Keratinocyte (primary cell): ENCODE results near the gene CEMIP2. TPM values are rescaled to one million over a fixed set of nuclear protein-coding genes. Genes with fewer than 3 reads are reported as not detected.

Experiments
- DNase-seq: peaks from one replicate; pipeline ENCODE4 v3.0.0-alpha.2; 2011; ENCODE audit warnings: low read depth, missing footprints, low spot score
- FAIRE-seq: peaks from 2 replicates; lab custom pipeline; 2011; peaks lifted over from hg19 to GRCh38; lab: Jason Lieb, UNC
- H2AFZ ChIP-seq: 2 replicates; pipeline ENCODE4 v1.6.0; 2012; ENCODE audit warnings: low read length, control low read depth, inconsistent platforms; ENCODE audit not compliant: control insufficient read depth
- H3K27ac ChIP-seq: 2 replicates; pipeline ENCODE4 v1.5.1; 2011; ENCODE audit warnings: low read length; ENCODE audit not compliant: control insufficient read depth, insufficient read depth
- H3K27me3 ChIP-seq: 3 replicates; pipeline ENCODE4 v1.6.0; 2011; ENCODE audit warnings: low read length; ENCODE audit not compliant: control insufficient read depth, insufficient read depth; ENCODE audit errors: extremely low read depth
- H3K36me3 ChIP-seq, 2 experiments: 2 replicates in 1 of 2; 3 replicates in 1 of 2; pipeline ENCODE4 v1.5.1; 2011; ENCODE audit warnings: low read length in 2 of 2, mild to moderate bottlenecking in 1 of 2; ENCODE audit not compliant: control insufficient read depth in 2 of 2, insufficient read depth in 2 of 2; ENCODE audit errors: extremely low read depth in 1 of 2
- H3K4me1 ChIP-seq: 3 replicates; pipeline ENCODE4 v1.5.1; 2011; ENCODE audit warnings: low read length; ENCODE audit not compliant: control insufficient read depth, insufficient read depth; ENCODE audit errors: extremely low read depth
- H3K4me2 ChIP-seq: 3 replicates; pipeline ENCODE4 v1.6.0; 2011; ENCODE audit warnings: low read depth, low read length; ENCODE audit not compliant: control insufficient read depth, insufficient read depth; ENCODE audit errors: extremely low read depth
- H3K4me3 ChIP-seq, 3 experiments: fragments of 200-600 bp in 1 of 3; sonication (generic) in 1 of 3; 2 replicates in 2 of 3; 3 replicates in 1 of 3; pipeline ENCODE4 v1.5.1; 2011 to 2016; ENCODE audit warnings: low read length in 3 of 3, mild to moderate bottlenecking in 3 of 3, control low read depth in 2 of 3, inconsistent platforms in 1 of 3, low read depth in 1 of 3, mixed read lengths in 1 of 3, mixed run types in 1 of 3, moderate library complexity in 1 of 3; ENCODE audit not compliant: control insufficient read depth in 2 of 3, insufficient read depth in 2 of 3; ENCODE audit errors: extremely low read depth in 1 of 3
- H3K79me2 ChIP-seq: 2 replicates; pipeline ENCODE4 v1.6.0; 2012; ENCODE audit warnings: low read length; ENCODE audit not compliant: control insufficient read depth, insufficient read depth
- H3K9ac ChIP-seq: 3 replicates; pipeline ENCODE4 v1.6.0; 2011; ENCODE audit warnings: low read length; ENCODE audit not compliant: control insufficient read depth, insufficient read depth; ENCODE audit errors: extremely low read depth
- H3K9me1 ChIP-seq: 3 replicates; pipeline ENCODE4 v1.6.0; 2011; ENCODE audit warnings: low read length; ENCODE audit not compliant: control insufficient read depth, insufficient read depth; ENCODE audit errors: extremely low read depth
- H3K9me3 ChIP-seq: 2 replicates; pipeline ENCODE4 v1.5.1; 2012; ENCODE audit warnings: low read depth, low read length; ENCODE audit not compliant: control insufficient read depth
- H4K20me1 ChIP-seq: 3 replicates; pipeline ENCODE4 v1.6.0; 2011; ENCODE audit warnings: low read length; ENCODE audit not compliant: control insufficient read depth, insufficient read depth; ENCODE audit errors: extremely low read depth
- EZH2 ChIP-seq: IDR thresholded peaks from one replicate; pipeline ENCODE4 v1.6.1; 2012; ENCODE audit warnings: inconsistent platforms, mild to moderate bottlenecking, low read length, moderate library complexity
- dilution Hi-C: fragments of 300-500 bp; cut with MboI; formaldehyde crosslinking; loops from one replicate; pipeline ENCODE4 v1.7.0; 2020; ENCODE audit warnings: low sequenced_read_pairs; ENCODE audit not compliant: extremely low pct_ligation_motif_present
- polyA plus RNA-seq, 5 experiments: library from polyadenylated mRNA; depleted of rRNA in 3 of 5; stranded (reverse) in 3 of 5; stranded (forward) in 1 of 5; unstranded in 1 of 5; fragments of >200 nt; gene quantifications; 1 replicate in 1 of 5; 2 replicates in 3 of 5; 3 replicates in 1 of 5; pipeline versions ENCODE4 v1.2.1 to v1.2.3, GENCODE V29; 2011 to 2012; ENCODE audit warnings: missing spikeins in 2 of 5, low read depth in 1 of 5, low replicate concordance in 1 of 5
- TF ChIP-seq, protein P1 (sequence below), 3 experiments: IDR thresholded peaks in 1 of 3; conservative IDR thresholded peaks in 1 of 3; optimal IDR thresholded peaks in 1 of 3; 2 replicates in 2 of 3; 3 replicates in 1 of 3; pipeline versions ENCODE3 to v1.5.1; 2011; ENCODE audit warnings: low read length in 3 of 3, mild to moderate bottlenecking in 3 of 3, moderate library complexity in 2 of 3, control low read depth in 1 of 3, inconsistent platforms in 1 of 3; ENCODE audit not compliant: insufficient read depth in 2 of 3; ENCODE audit errors: extremely low read depth in 1 of 3

CEMIP2 gene
- polyA plus RNA-seq, 1 donor (not counting 4 experiments of a cell fraction or from before 2014, with no cell fraction given), result 47.7 TPM

DNA sequence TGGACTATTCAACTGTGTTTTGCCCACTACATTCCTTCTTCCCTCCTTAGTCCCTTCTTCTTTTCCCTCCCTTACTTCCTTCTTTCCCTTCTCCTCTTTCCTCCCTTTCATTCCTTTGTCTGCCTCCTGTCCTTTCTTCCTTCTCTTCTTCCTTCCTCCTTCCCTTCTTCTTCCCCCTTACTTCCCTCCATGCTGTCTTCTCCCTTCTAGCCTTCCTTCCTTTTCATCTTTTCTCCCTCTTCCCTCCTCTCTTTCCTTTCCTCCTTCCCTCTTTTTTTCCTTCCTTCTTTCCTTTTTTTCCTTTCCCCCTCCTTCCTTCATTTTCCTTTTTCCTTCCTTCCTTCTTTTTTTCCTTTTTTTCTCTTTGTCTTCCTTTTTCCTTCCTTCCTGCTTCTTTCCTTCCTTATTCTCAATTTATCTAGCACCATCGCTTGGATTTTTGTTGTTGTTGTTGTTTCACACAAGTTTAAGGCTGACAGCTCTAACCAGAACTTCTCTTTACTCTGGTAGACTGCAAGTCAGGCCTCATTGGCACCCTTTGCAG is 123.4 kb downstream of the CEMIP2 start:
- Histone ChIP-seq H3K4me3 (no peak overlapping the region), H3K9me3 (no peaks in the 10 kb centered on the region), H3K36me3 (no peaks in the 10 kb centered on the region), H3K79me2 (no peaks in the 10 kb centered on the region), H4K20me1 (no peaks in the 10 kb centered on the region), H3K27ac (no peak overlapping the region), H3K9me1 (no peaks in the 10 kb centered on the region), H2AFZ (no peak overlapping the region), H3K4me2 (no peak overlapping the region), H3K4me1 (peaks cover 11% of the 10 kb centered on the region), H3K27me3 (no peaks in the 10 kb centered on the region), H3K9ac (no peak overlapping the region)
- DNase-seq, result no peak
- dilution Hi-C loops, result no loop called here
- no peak for FAIRE-seq
- no peak for TF ChIP-seq EZH2
- TF ChIP-seq, protein P1, sequence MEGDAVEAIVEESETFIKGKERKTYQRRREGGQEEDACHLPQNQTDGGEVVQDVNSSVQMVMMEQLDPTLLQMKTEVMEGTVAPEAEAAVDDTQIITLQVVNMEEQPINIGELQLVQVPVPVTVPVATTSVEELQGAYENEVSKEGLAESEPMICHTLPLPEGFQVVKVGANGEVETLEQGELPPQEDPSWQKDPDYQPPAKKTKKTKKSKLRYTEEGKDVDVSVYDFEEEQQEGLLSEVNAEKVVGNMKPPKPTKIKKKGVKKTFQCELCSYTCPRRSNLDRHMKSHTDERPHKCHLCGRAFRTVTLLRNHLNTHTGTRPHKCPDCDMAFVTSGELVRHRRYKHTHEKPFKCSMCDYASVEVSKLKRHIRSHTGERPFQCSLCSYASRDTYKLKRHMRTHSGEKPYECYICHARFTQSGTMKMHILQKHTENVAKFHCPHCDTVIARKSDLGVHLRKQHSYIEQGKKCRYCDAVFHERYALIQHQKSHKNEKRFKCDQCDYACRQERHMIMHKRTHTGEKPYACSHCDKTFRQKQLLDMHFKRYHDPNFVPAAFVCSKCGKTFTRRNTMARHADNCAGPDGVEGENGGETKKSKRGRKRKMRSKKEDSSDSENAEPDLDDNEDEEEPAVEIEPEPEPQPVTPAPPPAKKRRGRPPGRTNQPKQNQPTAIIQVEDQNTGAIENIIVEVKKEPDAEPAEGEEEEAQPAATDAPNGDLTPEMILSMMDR (optimal IDR thresholded peaks at IDR 0.05 in 1 of 3, IDR thresholded peaks at IDR 0.05 in 1 of 3, conservative IDR thresholded peaks at IDR 0.05 in 1 of 3; ENCODE audit: extremely low read depth in 1 of 3, insufficient read depth in 2 of 3, low read length in 3 of 3), result no peak

DNA sequence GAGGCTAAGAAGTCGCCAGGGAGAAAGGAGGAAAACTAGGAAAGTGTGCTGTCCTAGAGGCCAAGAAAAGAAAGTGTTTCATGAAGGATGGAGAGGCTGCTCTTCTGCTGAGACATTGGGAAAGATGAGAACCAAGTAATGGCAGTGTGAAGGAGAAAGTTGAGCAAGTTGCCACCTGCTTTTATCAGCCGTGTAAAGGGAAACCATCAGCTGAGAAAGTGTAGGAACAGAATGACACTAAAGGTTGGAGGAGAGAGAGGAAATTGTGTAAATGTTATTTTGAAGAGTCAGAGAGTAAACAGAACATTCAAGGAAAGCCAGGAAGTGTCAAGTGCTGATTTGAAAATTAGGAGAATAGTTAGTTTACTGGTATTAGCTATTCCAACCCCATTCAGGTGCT is 125.0 kb downstream of the CEMIP2 start:
- Histone ChIP-seq H4K20me1 (no peaks in the 10 kb centered on the region), H3K4me2 (no peak overlapping the region), H3K4me1 (peaks cover 11% of the 10 kb centered on the region), H2AFZ (peak overlapping the region; percentile 13), H3K79me2 (no peaks in the 10 kb centered on the region), H3K36me3 (no peaks in the 10 kb centered on the region), H3K4me3 (no peak overlapping the region), H3K9me3 (no peaks in the 10 kb centered on the region), H3K27me3 (no peaks in the 10 kb centered on the region), H3K9ac (no peak overlapping the region), H3K9me1 (no peaks in the 10 kb centered on the region), H3K27ac (no peak overlapping the region)
- DNase-seq (no peak), FAIRE-seq (no peak)
- TF ChIP-seq, protein P1 (optimal IDR thresholded peaks at IDR 0.05 in 1 of 3, IDR thresholded peaks at IDR 0.05 in 1 of 3, conservative IDR thresholded peaks at IDR 0.05 in 1 of 3; ENCODE audit: extremely low read depth in 1 of 3, insufficient read depth in 2 of 3, low read length in 3 of 3), result no peak
- TF ChIP-seq EZH2, result no peak
- dilution Hi-C loops, result no loop called here
